Measurements from ENCODE around the gene PTH2R.
"Not testable (repeated sequence)": the region's sequence is repeated elsewhere in the genome, so short reads cannot be mapped to it uniquely, and the experiment has no call there.

Gene PTH2R

DNA sequence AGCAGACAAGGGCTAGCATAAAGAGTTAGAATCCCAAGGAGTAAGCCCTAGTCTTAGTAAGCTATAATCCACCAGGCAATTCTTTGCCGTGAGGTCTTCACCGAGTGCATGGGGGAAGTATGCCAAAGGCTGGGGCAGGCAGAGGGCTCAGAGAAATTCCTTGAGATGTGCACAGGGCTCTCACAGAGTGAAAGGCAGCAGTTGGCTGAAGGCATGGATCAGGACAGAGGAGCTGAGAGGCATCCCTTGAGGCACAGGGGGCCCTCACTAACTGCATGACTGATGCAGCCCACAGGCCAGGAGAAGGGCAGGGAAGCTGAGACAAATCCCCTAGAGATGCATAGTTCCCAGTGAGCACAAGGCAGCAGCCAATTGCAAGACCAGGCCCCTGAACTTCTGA is 34.1 kb downstream of the PTH2R start:
- no peak for DNase-seq
- H3K4me3 Mint-ChIP-seq = no peak overlapping the region
- TF ChIP-seq, protein P1, sequence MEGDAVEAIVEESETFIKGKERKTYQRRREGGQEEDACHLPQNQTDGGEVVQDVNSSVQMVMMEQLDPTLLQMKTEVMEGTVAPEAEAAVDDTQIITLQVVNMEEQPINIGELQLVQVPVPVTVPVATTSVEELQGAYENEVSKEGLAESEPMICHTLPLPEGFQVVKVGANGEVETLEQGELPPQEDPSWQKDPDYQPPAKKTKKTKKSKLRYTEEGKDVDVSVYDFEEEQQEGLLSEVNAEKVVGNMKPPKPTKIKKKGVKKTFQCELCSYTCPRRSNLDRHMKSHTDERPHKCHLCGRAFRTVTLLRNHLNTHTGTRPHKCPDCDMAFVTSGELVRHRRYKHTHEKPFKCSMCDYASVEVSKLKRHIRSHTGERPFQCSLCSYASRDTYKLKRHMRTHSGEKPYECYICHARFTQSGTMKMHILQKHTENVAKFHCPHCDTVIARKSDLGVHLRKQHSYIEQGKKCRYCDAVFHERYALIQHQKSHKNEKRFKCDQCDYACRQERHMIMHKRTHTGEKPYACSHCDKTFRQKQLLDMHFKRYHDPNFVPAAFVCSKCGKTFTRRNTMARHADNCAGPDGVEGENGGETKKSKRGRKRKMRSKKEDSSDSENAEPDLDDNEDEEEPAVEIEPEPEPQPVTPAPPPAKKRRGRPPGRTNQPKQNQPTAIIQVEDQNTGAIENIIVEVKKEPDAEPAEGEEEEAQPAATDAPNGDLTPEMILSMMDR (IDR thresholded peaks at IDR 0.05) = no peak

DNA sequence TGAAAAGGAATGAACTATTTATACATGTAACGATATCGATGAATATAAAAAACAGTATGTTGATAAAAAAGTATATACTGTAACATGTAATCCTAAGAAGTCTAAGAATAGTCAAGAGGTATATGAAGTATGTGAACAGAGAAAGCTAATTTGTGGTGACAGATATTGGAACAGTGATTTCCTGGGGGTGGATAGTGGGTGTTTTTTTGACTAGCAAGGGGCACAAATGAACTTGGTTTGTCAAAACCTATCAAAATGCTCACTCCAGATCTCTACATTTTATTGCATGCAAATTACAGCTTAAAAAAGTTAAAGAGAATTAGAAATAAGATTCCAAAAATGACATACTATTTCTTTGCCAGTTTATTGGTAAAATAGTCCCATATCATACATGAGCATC is 35.4 kb downstream of the PTH2R start:
- H3K27ac Mint-ChIP-seq = no peak overlapping the region
- H3K36me3 Mint-ChIP-seq (ENCODE audit: low read depth) = no peaks in the 10 kb centered on the region
- DNase-seq = no peak
- H3K4me1 Mint-ChIP-seq = no peaks in the 10 kb centered on the region
- no peak overlapping the region for H3K4me3 Mint-ChIP-seq
- H3K27me3 Mint-ChIP-seq (ENCODE audit: low read depth, poor library complexity) = peaks cover 4% of the 10 kb centered on the region
- H3K9me3 Mint-ChIP-seq = no peaks in the 10 kb centered on the region
- TF ChIP-seq, protein P1 (IDR thresholded peaks at IDR 0.05) = no peak

More for the DNA sequence above, 34.1 kb downstream of the PTH2R start:
- Mint-ChIP-seq H3K36me3 (ENCODE audit: low read depth) (no peaks in the 10 kb centered on the region), H3K4me1 (no peaks in the 10 kb centered on the region), H3K27me3 (ENCODE audit: low read depth, poor library complexity) (peaks cover 7% of the 10 kb centered on the region), H3K27ac (no peak overlapping the region), H3K9me3 (no peaks in the 10 kb centered on the region)

DNA sequence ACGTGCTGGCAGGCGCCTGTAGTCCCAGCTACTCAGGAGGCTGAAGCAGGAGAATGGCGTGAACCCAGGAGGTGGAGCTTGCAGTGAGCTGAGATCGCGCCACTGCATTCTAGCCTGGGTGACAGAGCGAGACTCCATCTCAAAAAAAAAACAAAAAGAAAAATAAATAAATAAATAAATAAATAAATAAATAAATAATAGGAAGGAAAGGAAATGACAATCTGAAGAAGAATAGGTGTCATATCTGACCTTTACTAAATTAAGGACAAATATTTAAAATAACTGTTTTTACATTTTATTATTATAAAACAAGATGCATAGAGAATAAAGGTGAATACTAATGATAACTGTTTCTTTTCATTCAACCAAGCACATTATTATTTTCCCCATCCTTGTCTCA is 40.9 kb downstream of the PTH2R start:
- not testable (repeated sequence) for H3K27me3 Mint-ChIP-seq (ENCODE audit: low read depth, poor library complexity)

DNA sequence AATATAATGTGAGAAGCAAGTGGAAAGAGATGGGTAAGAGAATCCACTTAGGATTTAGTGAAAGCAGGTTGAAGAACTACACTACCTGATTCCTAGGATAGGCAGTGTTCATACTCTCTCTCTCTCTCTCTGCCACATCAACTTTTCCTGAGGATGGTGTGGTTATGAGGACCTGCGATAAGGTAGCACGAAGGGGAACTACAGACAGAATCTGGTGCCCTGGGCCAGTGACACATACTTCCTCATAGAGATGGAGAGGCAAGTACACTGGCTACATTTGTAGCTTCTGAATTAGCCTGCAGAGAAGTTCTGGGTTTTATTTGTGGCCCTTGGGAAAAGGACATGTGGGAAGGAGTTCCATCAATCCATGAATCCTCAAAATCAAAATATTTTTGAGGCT is 44.5 kb downstream of the PTH2R start:
- no peaks in the 10 kb centered on the region for H3K4me1 Mint-ChIP-seq
- H3K36me3 Mint-ChIP-seq (ENCODE audit: low read depth) = no peaks in the 10 kb centered on the region
- no peak overlapping the region for H3K27ac Mint-ChIP-seq
- H3K9me3 Mint-ChIP-seq = no peaks in the 10 kb centered on the region
- TF ChIP-seq, protein P1 (IDR thresholded peaks at IDR 0.05) = no peak
- H3K27me3 Mint-ChIP-seq (ENCODE audit: low read depth, poor library complexity) = no peaks in the 10 kb centered on the region
- no peak for DNase-seq
- no peak overlapping the region for H3K4me3 Mint-ChIP-seq

More for the DNA sequence above, 40.9 kb downstream of the PTH2R start:
- not testable (repeated sequence) for H3K4me3 Mint-ChIP-seq; H3K27ac Mint-ChIP-seq; H3K9me3 Mint-ChIP-seq; DNase-seq; H3K36me3 Mint-ChIP-seq (ENCODE audit: low read depth); H3K4me1 Mint-ChIP-seq

DNA sequence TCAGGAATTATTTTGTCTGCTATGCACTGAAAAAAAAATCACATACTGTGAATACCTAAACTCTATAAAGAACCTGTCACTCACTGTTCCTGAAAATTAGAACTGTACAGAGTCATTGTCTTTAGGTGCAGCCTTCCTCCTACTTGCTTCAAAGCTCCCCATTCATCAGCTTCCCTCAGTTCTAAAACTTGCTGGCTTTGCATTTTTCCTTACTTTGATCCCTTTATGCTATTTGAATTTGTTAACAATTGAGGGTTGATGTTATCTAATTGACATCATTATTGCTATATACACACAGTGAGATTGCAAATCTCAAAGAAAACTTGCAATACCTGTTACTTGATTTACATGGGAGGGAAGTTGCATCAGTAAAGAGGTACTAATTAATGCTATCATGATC is 48.3 kb downstream of the PTH2R start:
- no peak for DNase-seq
- H3K4me1 Mint-ChIP-seq = no peaks in the 10 kb centered on the region
- H3K4me3 Mint-ChIP-seq = no peak overlapping the region
- H3K9me3 Mint-ChIP-seq = no peaks in the 10 kb centered on the region
- no peak overlapping the region for H3K27ac Mint-ChIP-seq
- no peaks in the 10 kb centered on the region for H3K36me3 Mint-ChIP-seq (ENCODE audit: low read depth)
- TF ChIP-seq, protein P1 (IDR thresholded peaks at IDR 0.05) = no peak
- H3K27me3 Mint-ChIP-seq (ENCODE audit: low read depth, poor library complexity) = no peaks in the 10 kb centered on the region

DNA sequence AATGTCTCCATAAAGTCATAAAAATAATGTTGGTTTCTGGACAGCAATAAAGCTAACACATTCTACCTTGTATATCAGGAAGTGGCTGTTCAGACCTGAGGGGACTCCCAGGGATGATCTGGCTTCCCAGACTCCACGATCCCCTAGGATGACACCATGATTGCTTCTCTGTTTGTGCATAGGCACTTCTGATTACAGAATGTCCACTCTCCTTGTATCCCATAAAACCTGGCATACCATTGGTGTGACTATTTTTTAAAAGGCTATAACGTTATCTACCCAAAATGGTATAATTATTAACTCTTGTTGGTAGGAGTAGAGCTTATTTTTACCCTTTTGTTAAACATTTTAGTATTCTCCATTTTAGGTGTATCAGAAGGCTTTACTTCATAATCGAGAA is 57.1 kb downstream of the PTH2R start:
- Mint-ChIP-seq H3K4me3 (no peak overlapping the region), H3K27ac (no peak overlapping the region), H3K36me3 (ENCODE audit: low read depth) (no peaks in the 10 kb centered on the region), H3K9me3 (no peaks in the 10 kb centered on the region), H3K27me3 (ENCODE audit: low read depth, poor library complexity) (peaks cover 3% of the 10 kb centered on the region), H3K4me1 (no peaks in the 10 kb centered on the region)
- TF ChIP-seq, protein P1 (IDR thresholded peaks at IDR 0.05) = no peak
- no peak for DNase-seq

Measured in nephron progenitor cell (in vitro differentiated cells).